AG09309 (cell line): ENCODE measurements around the gene TMCO2.
A peak's percentile ranks its signal among the peaks of the same experiment; 100 is the strongest.

Experiments
- DNase-seq: peaks from one replicate; pipeline ENCODE4 v3.0.0-alpha.2; 2010; ENCODE audit warnings: low read depth
- H3K4me3 ChIP-seq: 2 replicates; pipeline ENCODE4 v1.5.1; 2011; ENCODE audit warnings: mild to moderate bottlenecking, low read depth, low read length, moderate library complexity; ENCODE audit not compliant: control insufficient read depth
- CTCF ChIP-seq: IDR thresholded peaks from 2 replicates; pipeline ENCODE4 v1.5.1; 2011; ENCODE audit warnings: mild to moderate bottlenecking, low read depth, low read length, inconsistent platforms; ENCODE audit not compliant: insufficient read depth, control insufficient read depth; ENCODE audit errors: missing control alignments

Gene TMCO2

DNA sequence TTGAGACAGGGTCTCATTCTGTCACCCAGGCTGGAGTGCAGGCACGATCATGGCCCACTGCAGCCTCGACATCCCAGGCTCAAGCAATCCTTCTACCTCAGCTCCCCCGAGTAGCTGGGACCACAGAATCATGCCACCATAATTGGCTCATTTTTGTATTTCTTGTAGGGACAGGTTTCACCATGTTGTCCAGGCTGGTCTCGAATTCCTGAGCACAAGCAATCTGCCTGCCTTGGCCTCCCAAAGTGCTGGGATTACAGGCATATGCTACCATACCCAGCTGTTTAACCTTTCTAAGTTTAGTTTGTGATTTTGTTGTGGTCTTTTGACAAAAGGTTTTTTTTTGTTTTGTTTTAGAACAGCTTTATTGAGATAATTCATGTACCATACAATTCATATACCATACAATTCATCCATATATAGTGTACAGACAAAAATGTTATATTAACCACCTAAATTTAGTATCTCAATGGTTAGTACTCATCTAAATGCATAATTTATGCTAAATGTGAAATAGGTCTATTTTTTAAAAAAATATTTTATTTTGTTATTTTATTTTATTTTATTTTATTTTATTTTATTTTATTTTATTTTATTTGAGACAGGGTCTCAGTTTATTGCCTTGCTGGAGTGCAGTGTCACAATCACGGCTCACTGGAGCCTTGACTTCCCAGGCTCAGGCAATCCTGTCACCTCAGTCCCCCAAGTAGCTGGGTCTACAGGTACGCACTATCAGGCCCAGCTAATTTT, 19.2 kb downstream of the TMCO2 start:
- no peak for DNase-seq
- H3K4me3 ChIP-seq = no peak overlapping the region
- no peak for TF ChIP-seq CTCF

DNA sequence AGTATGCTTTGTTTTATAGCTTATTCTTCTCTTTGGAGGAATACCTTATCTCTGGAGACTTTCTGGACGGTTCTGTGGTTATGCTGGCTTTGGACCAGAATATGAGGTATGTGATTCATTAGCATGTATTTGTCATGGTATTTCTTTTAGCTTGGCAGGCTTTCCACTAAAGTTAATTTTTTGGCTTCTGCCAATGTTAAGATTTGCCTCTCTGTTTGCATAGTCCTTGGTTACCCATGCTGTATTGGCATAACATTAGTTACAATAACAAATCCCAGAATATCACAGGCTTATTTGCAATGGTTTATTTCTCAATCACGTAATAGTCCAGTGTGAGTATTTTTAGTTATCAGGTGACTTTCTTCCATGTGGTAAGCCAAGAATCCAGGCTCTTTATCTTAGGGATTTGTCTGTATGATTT, 20.0 kb downstream of the TMCO2 start:
- TF ChIP-seq CTCF = no peak
- peak; percentile 95 for DNase-seq
- H3K4me3 ChIP-seq = no peak overlapping the region

- no peak for DNase-seq
- no peak overlapping the region for H3K4me3 ChIP-seq
- TF ChIP-seq CTCF = no peak
These were observed 20.5 kb downstream of the TMCO2 start for GRCh38 chr1:40268211-40268610.

DNA sequence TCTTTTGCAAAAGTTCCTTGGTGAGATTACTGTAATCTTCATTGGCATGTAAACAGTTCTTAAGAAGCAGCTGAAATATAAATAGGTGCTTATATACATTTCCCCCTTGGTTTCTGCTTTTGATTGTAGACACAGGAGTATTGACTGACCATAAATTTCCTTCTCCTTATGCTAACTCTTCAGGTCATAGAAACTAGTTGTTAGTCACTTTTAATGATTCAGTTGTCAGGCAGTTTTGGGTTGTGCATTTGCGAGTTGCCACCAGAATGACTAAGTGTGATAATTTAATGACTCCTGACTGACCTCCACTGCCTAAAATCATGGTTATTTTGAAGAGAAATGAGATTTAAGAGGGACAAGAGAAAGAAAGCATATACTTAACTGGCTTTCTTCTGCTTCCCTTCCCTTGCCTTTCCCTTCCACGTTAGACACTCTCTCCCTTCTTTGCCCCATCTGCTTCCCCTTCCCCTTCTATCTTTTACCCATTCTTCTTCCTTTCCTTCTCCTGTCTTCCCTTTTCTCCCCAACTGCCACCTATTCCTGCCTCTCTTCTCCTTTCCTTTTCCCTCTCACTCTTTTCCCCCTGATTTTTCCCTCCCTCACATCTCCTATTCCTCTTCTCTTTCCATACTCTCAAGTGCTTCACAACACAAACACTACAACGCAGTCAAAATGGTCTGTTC, 22.6 kb downstream of the TMCO2 start:
- TF ChIP-seq CTCF = no peak
- no peak overlapping the region for H3K4me3 ChIP-seq
- DNase-seq = no peak

DNA sequence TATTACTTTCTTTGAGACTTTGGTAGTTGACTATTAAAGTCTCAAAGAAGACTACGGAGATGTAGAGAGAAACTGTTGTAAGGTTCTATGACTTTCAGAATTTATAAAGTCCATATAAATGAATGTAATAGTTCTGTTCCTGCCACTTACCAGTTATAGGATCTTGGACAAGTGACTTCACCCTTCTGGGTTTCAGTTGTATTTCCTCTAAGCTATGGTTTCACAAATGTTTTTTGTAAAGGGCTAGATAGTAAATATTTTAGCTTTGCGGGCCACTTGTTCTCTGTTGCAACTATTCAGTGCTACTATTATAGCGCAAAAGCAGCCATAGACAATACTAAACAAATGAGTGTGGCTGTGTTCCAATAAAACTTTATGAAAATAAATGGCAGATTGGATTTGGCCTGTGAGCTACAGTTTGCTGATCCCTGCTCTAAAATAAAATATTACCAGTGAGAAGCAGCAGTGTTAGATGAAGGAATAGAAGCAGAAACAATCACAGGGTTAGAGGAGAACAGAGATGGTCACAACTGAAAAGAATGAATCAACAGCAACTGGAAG, 25.0 kb downstream of the TMCO2 start:
- no peak overlapping the region for H3K4me3 ChIP-seq
- TF ChIP-seq CTCF = no peak
- DNase-seq = no peak

DNA sequence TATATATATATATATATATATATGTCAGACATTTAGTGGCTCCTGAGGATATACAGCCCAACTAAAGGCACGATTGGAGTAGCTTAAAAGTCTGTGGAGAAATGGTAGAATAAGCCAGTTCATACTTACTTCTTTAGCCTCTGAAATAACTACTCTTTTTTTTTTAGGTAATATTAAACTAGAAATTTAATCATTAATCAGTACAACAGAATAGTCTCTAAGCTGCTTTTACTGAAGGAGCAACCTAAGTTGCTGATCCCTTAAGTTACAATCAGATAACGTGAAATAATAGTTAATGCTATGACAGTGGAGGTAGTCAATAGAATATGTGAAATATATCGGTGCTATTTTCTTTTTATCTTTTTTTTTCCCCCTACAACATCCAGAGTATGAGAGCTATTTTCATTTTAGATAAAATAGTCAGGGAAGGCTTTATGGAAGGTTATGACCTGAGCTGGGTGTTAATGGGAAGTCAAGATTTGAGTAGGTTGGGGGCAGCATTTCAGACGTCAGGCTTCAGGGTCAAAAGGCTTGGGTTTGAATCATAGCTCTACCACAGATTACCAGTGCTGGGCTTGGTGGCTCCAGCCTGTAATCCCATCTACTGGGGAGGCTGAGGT, 25.9 kb downstream of the TMCO2 start:
- no peak for DNase-seq
- no peak for TF ChIP-seq CTCF
- H3K4me3 ChIP-seq = no peak overlapping the region
